ENCODE results near the gene ULK3.

ULK3 gene

DNA sequence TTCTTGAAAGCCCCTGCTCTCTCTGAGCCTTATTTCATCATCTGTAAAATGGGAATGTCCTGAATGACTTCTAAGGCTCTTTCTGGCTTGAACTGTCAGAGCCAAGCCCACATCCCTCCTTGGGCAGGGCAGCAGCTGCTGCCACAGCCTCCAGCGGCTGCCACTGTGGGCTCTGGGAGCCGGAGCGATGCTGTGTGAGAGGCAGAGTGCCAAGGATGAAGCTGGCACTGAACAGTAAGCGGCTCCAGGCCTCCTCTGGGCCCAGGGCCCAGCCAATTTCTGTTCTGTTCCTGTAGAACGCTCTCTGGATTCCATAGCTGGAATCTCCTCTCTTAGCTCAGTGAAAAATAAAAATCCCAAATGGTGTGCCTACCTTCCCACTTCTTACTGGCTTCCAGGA lies 12.1 kb downstream of the ULK3 start:
- no peaks in the 10 kb centered on the region for H3K36me3 ChIP-seq (ENCODE audit: control insufficient read depth, low read length)
- peaks cover 25% of the 10 kb centered on the region for H3K4me1 ChIP-seq (ENCODE audit: control insufficient read depth, low read length)
- H3K4me2 ChIP-seq (ENCODE audit: low read length), result no peak overlapping the region
- H3K9me3 ChIP-seq (ENCODE audit: control insufficient read depth, insufficient read depth, low read length), result no peaks in the 10 kb centered on the region
- H4K20me1 ChIP-seq (ENCODE audit: control insufficient read depth, insufficient read depth, low read depth, low read length), result no peaks in the 10 kb centered on the region
- no peaks in the 10 kb centered on the region for H3K9me2 ChIP-seq (replicated peaks; ENCODE audit: control insufficient read depth, low read length)
- no peak for TF ChIP-seq EZH2phosphoT487 (IDR thresholded peaks at IDR 0.05; ENCODE audit: borderline replicate concordance, low read length)
- TF ChIP-seq, protein P1, sequence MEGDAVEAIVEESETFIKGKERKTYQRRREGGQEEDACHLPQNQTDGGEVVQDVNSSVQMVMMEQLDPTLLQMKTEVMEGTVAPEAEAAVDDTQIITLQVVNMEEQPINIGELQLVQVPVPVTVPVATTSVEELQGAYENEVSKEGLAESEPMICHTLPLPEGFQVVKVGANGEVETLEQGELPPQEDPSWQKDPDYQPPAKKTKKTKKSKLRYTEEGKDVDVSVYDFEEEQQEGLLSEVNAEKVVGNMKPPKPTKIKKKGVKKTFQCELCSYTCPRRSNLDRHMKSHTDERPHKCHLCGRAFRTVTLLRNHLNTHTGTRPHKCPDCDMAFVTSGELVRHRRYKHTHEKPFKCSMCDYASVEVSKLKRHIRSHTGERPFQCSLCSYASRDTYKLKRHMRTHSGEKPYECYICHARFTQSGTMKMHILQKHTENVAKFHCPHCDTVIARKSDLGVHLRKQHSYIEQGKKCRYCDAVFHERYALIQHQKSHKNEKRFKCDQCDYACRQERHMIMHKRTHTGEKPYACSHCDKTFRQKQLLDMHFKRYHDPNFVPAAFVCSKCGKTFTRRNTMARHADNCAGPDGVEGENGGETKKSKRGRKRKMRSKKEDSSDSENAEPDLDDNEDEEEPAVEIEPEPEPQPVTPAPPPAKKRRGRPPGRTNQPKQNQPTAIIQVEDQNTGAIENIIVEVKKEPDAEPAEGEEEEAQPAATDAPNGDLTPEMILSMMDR (IDR thresholded peaks at IDR 0.05; ENCODE audit: low read depth, low read length, poor library complexity, severe bottlenecking), result no peak
- no peak overlapping the region for H3K27ac ChIP-seq (ENCODE audit: low read depth, low read length)
- peaks cover 17% of the 10 kb centered on the region for H3K27me3 ChIP-seq (ENCODE audit: control insufficient read depth, low read length)
- H3K4me3 ChIP-seq (ENCODE audit: low read length), result no peak overlapping the region
- H3F3A ChIP-seq (ENCODE audit: control insufficient read depth, insufficient read depth), result no peaks in the 10 kb centered on the region
- no peaks in the 10 kb centered on the region for H3K79me2 ChIP-seq (ENCODE audit: control insufficient read depth, low read length)

DNA sequence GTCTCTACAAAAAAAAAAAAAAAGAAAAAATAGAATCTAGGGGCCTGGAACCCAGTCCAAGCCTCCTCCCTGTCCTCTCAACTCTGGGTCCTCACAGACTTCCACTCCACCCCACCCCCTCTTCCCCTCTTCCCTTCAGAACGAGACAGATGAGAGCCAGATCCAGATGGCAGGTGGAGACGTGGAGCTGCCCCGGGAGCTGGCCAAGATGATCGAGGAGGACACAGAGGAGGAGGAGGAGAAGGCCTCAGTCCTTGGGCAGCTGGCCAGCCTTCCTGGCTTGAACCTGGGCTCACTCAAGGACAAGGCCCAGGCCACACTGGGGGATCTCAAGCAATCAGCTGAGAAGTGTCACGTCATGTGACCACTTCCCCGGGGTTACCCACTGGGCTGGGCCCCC lies 13.0 kb downstream of the ULK3 start:
- Histone ChIP-seq H3K9me2 (replicated peaks; ENCODE audit: control insufficient read depth, low read length) (no peaks in the 10 kb centered on the region), H3K27me3 (ENCODE audit: control insufficient read depth, low read length) (peaks cover 19% of the 10 kb centered on the region), H3K9me3 (ENCODE audit: control insufficient read depth, insufficient read depth, low read length) (no peaks in the 10 kb centered on the region), H3K4me2 (ENCODE audit: low read length) (no peak overlapping the region), H3K4me3 (ENCODE audit: low read length) (no peak overlapping the region), H4K20me1 (ENCODE audit: control insufficient read depth, insufficient read depth, low read depth, low read length) (no peaks in the 10 kb centered on the region), H3K27ac (ENCODE audit: low read depth, low read length) (no peak overlapping the region), H3F3A (ENCODE audit: control insufficient read depth, insufficient read depth) (no peaks in the 10 kb centered on the region), H3K36me3 (ENCODE audit: control insufficient read depth, low read length) (no peaks in the 10 kb centered on the region), H3K4me1 (ENCODE audit: control insufficient read depth, low read length) (peaks cover 25% of the 10 kb centered on the region), H3K79me2 (ENCODE audit: control insufficient read depth, low read length) (no peaks in the 10 kb centered on the region)
- no peak for TF ChIP-seq EZH2phosphoT487 (IDR thresholded peaks at IDR 0.05; ENCODE audit: borderline replicate concordance, low read length)
- TF ChIP-seq, protein P1 (IDR thresholded peaks at IDR 0.05; ENCODE audit: low read depth, low read length, poor library complexity, severe bottlenecking), result no peak

DNA sequence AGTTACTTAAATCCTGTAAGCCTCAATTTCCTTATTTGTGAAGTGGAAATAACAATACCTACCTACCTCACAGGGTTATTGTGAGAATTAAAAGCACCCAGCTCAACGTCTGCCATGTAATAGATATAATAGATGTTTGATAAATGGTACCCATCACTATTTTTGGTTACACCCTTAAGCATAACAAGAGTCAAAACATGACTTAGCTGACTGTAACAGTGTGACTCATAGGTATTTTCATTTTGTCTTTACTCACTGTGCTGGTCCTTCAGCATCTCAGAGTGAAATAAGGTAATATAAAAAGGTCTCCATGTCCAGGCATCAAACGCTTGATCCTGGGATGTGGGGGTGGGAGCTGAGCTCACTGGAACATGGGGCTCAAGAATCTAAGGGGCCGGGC lies 13.5 kb downstream of the ULK3 start:
- Histone ChIP-seq H3F3A (ENCODE audit: control insufficient read depth, insufficient read depth) (no peaks in the 10 kb centered on the region), H3K4me3 (ENCODE audit: low read length) (no peak overlapping the region), H3K4me1 (ENCODE audit: control insufficient read depth, low read length) (peaks cover 25% of the 10 kb centered on the region), H3K27me3 (ENCODE audit: control insufficient read depth, low read length) (peaks cover 20% of the 10 kb centered on the region), H3K27ac (ENCODE audit: low read depth, low read length) (no peak overlapping the region), H3K36me3 (ENCODE audit: control insufficient read depth, low read length) (no peaks in the 10 kb centered on the region), H4K20me1 (ENCODE audit: control insufficient read depth, insufficient read depth, low read depth, low read length) (no peaks in the 10 kb centered on the region), H3K9me2 (replicated peaks; ENCODE audit: control insufficient read depth, low read length) (no peaks in the 10 kb centered on the region), H3K4me2 (ENCODE audit: low read length) (no peak overlapping the region), H3K79me2 (ENCODE audit: control insufficient read depth, low read length) (no peaks in the 10 kb centered on the region), H3K9me3 (ENCODE audit: control insufficient read depth, insufficient read depth, low read length) (no peaks in the 10 kb centered on the region)
- no peak for TF ChIP-seq EZH2phosphoT487 (IDR thresholded peaks at IDR 0.05; ENCODE audit: borderline replicate concordance, low read length)
- TF ChIP-seq, protein P1 (IDR thresholded peaks at IDR 0.05; ENCODE audit: low read depth, low read length, poor library complexity, severe bottlenecking), result no peak

DNA sequence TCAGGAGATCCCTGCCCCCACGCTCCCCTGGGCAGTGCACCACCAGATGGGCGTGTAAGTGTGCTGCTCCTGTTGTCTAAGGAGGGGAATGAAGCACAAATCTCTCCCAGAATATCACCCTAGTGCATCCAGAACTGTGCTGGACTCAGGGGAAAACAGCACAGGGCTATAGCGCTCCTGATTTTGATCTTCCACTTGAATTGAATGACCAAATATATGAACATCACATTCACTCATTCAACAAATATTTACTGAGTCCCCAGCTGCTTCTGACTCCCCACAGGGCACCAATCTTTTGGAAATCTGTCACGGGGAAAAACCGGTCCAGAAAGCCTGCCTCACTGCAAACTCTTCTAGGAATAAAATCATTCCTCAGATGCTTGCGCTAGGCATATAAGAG lies 14.1 kb downstream of the ULK3 start:
- no peaks in the 10 kb centered on the region for H3F3A ChIP-seq (ENCODE audit: control insufficient read depth, insufficient read depth)
- H3K4me1 ChIP-seq (ENCODE audit: control insufficient read depth, low read length), result peaks cover 21% of the 10 kb centered on the region
- no peaks in the 10 kb centered on the region for H4K20me1 ChIP-seq (ENCODE audit: control insufficient read depth, insufficient read depth, low read depth, low read length)
- H3K9me2 ChIP-seq (replicated peaks; ENCODE audit: control insufficient read depth, low read length), result no peaks in the 10 kb centered on the region
- H3K4me3 ChIP-seq (ENCODE audit: low read length), result no peak overlapping the region
- H3K9me3 ChIP-seq (ENCODE audit: control insufficient read depth, insufficient read depth, low read length), result no peaks in the 10 kb centered on the region
- H3K79me2 ChIP-seq (ENCODE audit: control insufficient read depth, low read length), result no peaks in the 10 kb centered on the region
- H3K36me3 ChIP-seq (ENCODE audit: control insufficient read depth, low read length), result no peaks in the 10 kb centered on the region
- no peak overlapping the region for H3K4me2 ChIP-seq (ENCODE audit: low read length)
- peaks cover 20% of the 10 kb centered on the region for H3K27me3 ChIP-seq (ENCODE audit: control insufficient read depth, low read length)
- TF ChIP-seq, protein P1 (IDR thresholded peaks at IDR 0.05; ENCODE audit: low read depth, low read length, poor library complexity, severe bottlenecking), result no peak
- no peak for TF ChIP-seq EZH2phosphoT487 (IDR thresholded peaks at IDR 0.05; ENCODE audit: borderline replicate concordance, low read length)
- no peak overlapping the region for H3K27ac ChIP-seq (ENCODE audit: low read depth, low read length)
